A549 (cell line): ENCODE measurements around the gene NARS2.

Experiments used
- CTCF ChIP-seq: fragments of >200 bp; sonication (Bioruptor Twin); formaldehyde crosslinking; IDR thresholded peaks from 3 replicates; pipeline ENCODE4 v1.5.1; 2016
- EP300 ChIP-seq, 2 experiments: fragments of >200 bp; sonication (Bioruptor Twin); formaldehyde crosslinking; IDR thresholded peaks; 2 replicates in 1 of 2; 3 replicates in 1 of 2; pipeline ENCODE4 v1.6.1; 2016 to 2017
- HOXA7 ChIP-seq: fragments of 250-450 bp; sonication (Bioruptor Pico); IDR thresholded peaks from 2 replicates; pipeline ENCODE4 v1.5.0; 2020; ENCODE audit warnings: mild to moderate bottlenecking, moderate library complexity
- MYC ChIP-seq: IDR thresholded peaks from 2 replicates; pipeline ENCODE4 v1.6.1; 2012; ENCODE audit warnings: mild to moderate bottlenecking, inconsistent platforms, low read length, improper control_type of control experiment, borderline replicate concordance
- SMC3 ChIP-seq: fragments of >200 bp; sonication (Bioruptor Twin); formaldehyde crosslinking; IDR thresholded peaks from 3 replicates; pipeline ENCODE4 v1.6.1; 2018; ENCODE audit warnings: inconsistent platforms
- ZNF302 ChIP-seq: fragments of 250-450 bp; sonication (Bioruptor Pico); IDR thresholded peaks from 2 replicates; pipeline ENCODE4 v1.9.0; 2021; ENCODE audit warnings: inconsistent platforms, mild to moderate bottlenecking, moderate library complexity
- TF ChIP-seq, protein P1 (sequence below): fragments of 250-450 bp; sonication (Bioruptor Pico); IDR thresholded peaks from 2 replicates; pipeline ENCODE4 v1.5.0; 2020; ENCODE audit warnings: low read depth, mild to moderate bottlenecking, moderate library complexity
- TF ChIP-seq, protein P2 (sequence below): IDR thresholded peaks from 2 replicates; pipeline ENCODE4 v1.6.1; 2012

- TF ChIP-seq EP300 (IDR thresholded peaks at IDR 0.05), result no peak
- no peak for TF ChIP-seq CTCF
- no peak for TF ChIP-seq HOXA7
- TF ChIP-seq, protein P1, sequence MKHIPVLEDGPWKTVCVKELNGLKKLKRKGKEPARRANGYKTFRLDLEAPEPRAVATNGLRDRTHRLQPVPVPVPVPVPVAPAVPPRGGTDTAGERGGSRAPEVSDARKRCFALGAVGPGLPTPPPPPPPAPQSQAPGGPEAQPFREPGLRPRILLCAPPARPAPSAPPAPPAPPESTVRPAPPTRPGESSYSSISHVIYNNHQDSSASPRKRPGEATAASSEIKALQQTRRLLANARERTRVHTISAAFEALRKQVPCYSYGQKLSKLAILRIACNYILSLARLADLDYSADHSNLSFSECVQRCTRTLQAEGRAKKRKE, result no peak
- no peak for TF ChIP-seq MYC
- no peak for TF ChIP-seq ZNF302 (CRISPR knock-in tag)
- TF ChIP-seq SMC3, result no peak
- TF ChIP-seq, protein P2, sequence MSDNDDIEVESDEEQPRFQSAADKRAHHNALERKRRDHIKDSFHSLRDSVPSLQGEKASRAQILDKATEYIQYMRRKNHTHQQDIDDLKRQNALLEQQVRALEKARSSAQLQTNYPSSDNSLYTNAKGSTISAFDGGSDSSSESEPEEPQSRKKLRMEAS, result no peak
Measured at GRCh38 chr11:78415338-78415737, 159.3 kb downstream of the NARS2 start.
